Measurements from ENCODE around the gene ADAMTS16.

DNA sequence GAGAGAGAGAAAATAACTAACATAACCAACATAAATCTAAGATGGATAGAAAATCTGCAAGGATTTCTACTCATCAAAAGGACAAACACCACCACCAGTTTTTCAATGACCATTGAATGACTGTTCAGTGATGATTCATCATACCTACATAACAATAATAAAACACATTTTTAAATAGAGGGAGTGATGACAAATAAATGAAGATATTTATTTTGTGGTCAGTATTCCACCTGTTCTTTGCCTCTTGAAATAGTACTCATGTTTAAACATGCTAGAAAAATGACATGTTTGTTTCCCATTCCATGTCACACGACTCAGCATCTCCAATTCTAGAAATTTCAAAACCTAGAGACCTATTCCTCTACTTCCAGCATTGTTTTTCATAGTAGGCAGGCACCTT is 34.6 kb upstream of the ADAMTS16 start:
- TF ChIP-seq ELF4 (IDR thresholded peaks at IDR 0.05) (no peak), SP1 (IDR thresholded peaks at IDR 0.05) (no peak), L3MBTL2 (conservative IDR thresholded peaks at IDR 0.05) (no peak), FOXM1 (IDR thresholded peaks at IDR 0.05; ENCODE audit: borderline replicate concordance) (no peak)
